Naive thymus-derived CD8-positive, alpha-beta T cell (primary cell): ENCODE measurements around the gene LMLN. TPM values are rescaled to one million over a fixed set of nuclear protein-coding genes. Genes with fewer than 3 reads are reported as not detected.
"Not testable (repeated sequence)": the region's sequence is repeated elsewhere in the genome, so short reads cannot be mapped to it uniquely, and the experiment has no call there.

Source experiments
- ATAC-seq, 2 donors: fragments of 150-1000 bp; cut with Tn5 transposase in 1 of 2; sonication (Bioruptor Pico), chemical (Tn5 transposase) in 1 of 2; 1 replicate in 1 of 2; 2 replicates in 1 of 2; pipeline ENCODE4 v1.10.0; 2021; ENCODE audit warnings: mild to moderate bottlenecking in 2 of 2, moderate library complexity in 2 of 2
- POLR2A ChIA-PET: fragments of 350-600 bp; sonication (Branson Sonifier 250); formaldehyde crosslinking; loops from one replicate; lab custom pipeline; 2021; ENCODE audit warnings: antibody characterized with exemption; lab: Charles Lee
- DNase-seq, 10 donors: peaks; one replicate each; pipeline versions ENCODE4 v3.0.0 to v3.0.0-alpha.2; 2020 to 2022
- H3K27ac Mint-ChIP-seq, 10 donors: one replicate each; pipeline ENCODE4 v1.8.0; 2020 to 2022; ENCODE audit warnings: mild to moderate bottlenecking in 10 of 10, mixed read lengths in 10 of 10, moderate library complexity in 4 of 10, inconsistent platforms in 1 of 10
- H3K27me3 Mint-ChIP-seq, 5 donors: one replicate each; pipeline ENCODE4 v1.8.0; 2021 to 2022; ENCODE audit warnings: mixed read lengths in 5 of 5
- H3K36me3 Mint-ChIP-seq, 3 donors: one replicate each; pipeline ENCODE4 v1.8.0; 2020 to 2022; ENCODE audit warnings: mixed read lengths in 3 of 3, mild to moderate bottlenecking in 2 of 3, inconsistent platforms in 1 of 3
- H3K4me1 Mint-ChIP-seq, 4 donors: one replicate each; pipeline ENCODE4 v1.8.0; 2021 to 2022; ENCODE audit warnings: mixed read lengths in 4 of 4
- H3K4me3 Mint-ChIP-seq, 10 donors: one replicate each; pipeline ENCODE4 v1.8.0; 2020 to 2022; ENCODE audit warnings: mild to moderate bottlenecking in 10 of 10, mixed read lengths in 10 of 10, moderate library complexity in 6 of 10, inconsistent platforms in 1 of 10
- H3K9me3 Mint-ChIP-seq, 9 donors: one replicate each; pipeline ENCODE4 v1.8.0; 2020 to 2022; ENCODE audit warnings: mixed read lengths in 9 of 9, mild to moderate bottlenecking in 3 of 9, inconsistent platforms in 1 of 9, moderate library complexity in 1 of 9
- polyA plus RNA-seq, 3 donors: library from polyadenylated mRNA; unstranded; fragments of 300-500 nt; fragmentation: Illumina TruSeq; gene quantifications; one replicate each; pipeline ENCODE4 v1.2.3, GENCODE V29; 2021
- total RNA-seq, 8 experiments: library from RNA in 2 of 8; stranded (reverse) in 2 of 8; gene quantifications; one replicate each; pipeline ENCODE4 v1.2.3 and lab custom pipeline; 2021 to 2026

Gene LMLN
- total and polyA plus RNA-seq, 5 experiments from 2014 or later = 3.3 to 13.2 (median 4.9) TPM

DNA sequence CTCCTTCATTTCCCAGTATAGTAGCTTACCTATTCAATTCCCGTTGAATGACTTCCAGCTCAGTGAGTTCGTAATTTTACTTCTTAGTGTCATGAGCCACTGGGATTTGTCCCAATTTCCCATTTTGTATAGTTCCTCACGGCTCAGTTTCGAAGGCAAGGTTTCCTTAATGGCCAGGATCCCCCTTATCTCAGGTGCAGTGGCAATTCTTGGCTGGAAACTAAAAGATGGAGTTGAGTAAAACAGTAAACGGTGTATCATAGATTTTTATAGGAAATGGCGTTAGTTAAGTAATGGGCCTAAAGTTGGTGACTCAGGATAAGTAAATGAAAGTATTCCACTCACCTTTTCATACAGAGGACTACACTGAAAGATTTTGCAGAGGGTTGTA is 522 bp upstream of the LMLN start:
- Mint-ChIP-seq H3K27me3 (no peaks in the 10 kb centered on the region), H3K4me1 (peaks cover 18 to 64% (median 62%) of the 10 kb centered on the region in 4 donors), H3K27ac (peak overlapping the region; percentile 89 to 99 (median 96)), H3K4me3 (peak overlapping the region; percentile 82 to 96 (median 92)), H3K36me3 (peaks cover 0 to 38% (median 21%) of the 10 kb centered on the region in 3 donors), H3K9me3 (peaks cover 0 to 1% (median 0%) of the 10 kb centered on the region in 9 donors)
- ATAC-seq = no peak
- DNase-seq = no peak
- POLR2A ChIA-PET = interaction anchor here (5.8 kb wide), 1 partner anchor 9 kb away, joined by 67 read pairs; the partner anchor contains the start of gene RPL35A

DNA sequence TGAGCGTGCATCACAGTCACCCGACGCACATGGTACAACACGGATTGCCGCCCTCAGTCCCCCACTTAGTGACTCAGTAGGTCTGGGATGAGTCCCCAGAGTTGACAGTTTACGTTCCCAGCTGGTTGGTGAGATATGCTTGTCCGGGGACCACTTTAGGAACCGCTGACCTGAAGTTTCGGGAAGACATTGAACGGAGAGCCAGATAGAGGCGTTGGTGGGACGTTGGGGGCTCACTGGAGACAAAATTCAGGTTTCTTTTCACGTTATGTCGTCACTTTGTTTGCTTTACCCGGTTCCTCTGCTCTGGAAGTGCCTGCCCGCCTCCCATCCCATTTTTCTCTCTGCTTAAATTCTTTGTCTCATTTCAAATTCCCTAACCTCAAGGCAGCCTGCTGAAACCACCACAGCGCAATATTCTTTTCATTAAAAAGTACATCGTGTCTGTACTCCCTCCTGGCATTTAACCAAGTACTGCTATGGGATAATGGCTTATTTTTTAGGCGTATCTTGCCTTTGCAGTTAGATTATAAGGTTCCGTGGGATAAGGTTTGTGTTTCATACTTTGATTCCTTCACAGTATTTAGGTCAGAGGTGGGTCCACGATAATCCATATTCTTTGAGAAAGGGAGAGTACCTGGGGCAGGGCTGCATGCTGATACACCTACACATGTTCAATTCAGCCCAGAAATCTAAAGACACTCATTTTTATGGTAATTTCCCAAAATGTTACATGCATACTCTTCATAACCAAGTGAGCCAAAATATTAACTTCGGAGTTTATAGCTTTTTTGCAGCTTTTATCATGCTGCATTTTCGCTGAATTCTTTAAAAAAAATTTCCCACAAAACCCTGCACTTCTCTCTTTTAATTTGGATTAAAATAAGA is 921 bp downstream of the LMLN start:
- POLR2A ChIA-PET = interaction anchor here (1.0 to 5.8 kb wide), 3 partner anchors 10 to 120 kb away, joined by 4 to 67 read pairs (median 5); partner anchors contain the start of gene RPL35A
- ATAC-seq = no peak
- Mint-ChIP-seq H3K27me3 (no peaks in the 10 kb centered on the region), H3K4me3 (peak overlapping the region; percentile 82 to 96 (median 92)), H3K36me3 (peaks cover 0 to 23% (median 9%) of the 10 kb centered on the region in 3 donors), H3K9me3 (peaks cover 0 to 1% (median 0%) of the 10 kb centered on the region in 9 donors), H3K4me1 (peaks cover 18 to 63% (median 60%) of the 10 kb centered on the region in 4 donors), H3K27ac (peak overlapping the region; percentile 92 to 99 (median 96))
- DNase-seq = no peak

DNA sequence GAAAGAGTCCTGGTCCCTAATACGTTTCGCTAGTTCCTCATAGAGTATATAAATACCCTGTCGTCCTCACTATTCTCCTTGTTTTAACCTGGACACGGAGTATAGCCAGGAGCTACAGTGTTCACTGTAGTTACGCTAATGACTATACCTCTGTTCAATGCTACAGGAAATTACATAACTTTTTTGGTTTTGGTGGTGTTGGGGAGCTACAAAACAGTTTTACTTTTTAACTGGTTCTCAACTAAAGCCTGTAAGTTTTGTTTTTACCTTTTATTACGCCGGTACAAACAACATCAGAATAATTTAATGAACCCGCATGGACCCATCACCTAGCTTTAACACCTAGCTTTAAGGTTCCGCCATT is 1.5 kb downstream of the LMLN start:
- POLR2A ChIA-PET = interaction anchor here (1.0 to 5.8 kb wide), 3 partner anchors 11 to 119 kb away, joined by 4 to 67 read pairs (median 5); partner anchors contain the start of gene RPL35A
- H3K4me3 Mint-ChIP-seq = peak overlapping the region; percentile 80 to 96 (median 90)
- peaks cover 0 to 17% (median 10%) of the 10 kb centered on the region in 3 donors for H3K36me3 Mint-ChIP-seq
- H3K27me3 Mint-ChIP-seq = no peaks in the 10 kb centered on the region
- H3K27ac Mint-ChIP-seq = peak overlapping the region; percentile 91 to 99 (median 96)
- H3K4me1 Mint-ChIP-seq = peaks cover 18 to 63% (median 59%) of the 10 kb centered on the region in 4 donors
- H3K9me3 Mint-ChIP-seq = peaks cover 0 to 4% (median 0%) of the 10 kb centered on the region in 9 donors
- peak in 3 of 10 donors; percentile 31 to 59 (median 57) for DNase-seq
- ATAC-seq = peak; percentile 9 to 12

DNA sequence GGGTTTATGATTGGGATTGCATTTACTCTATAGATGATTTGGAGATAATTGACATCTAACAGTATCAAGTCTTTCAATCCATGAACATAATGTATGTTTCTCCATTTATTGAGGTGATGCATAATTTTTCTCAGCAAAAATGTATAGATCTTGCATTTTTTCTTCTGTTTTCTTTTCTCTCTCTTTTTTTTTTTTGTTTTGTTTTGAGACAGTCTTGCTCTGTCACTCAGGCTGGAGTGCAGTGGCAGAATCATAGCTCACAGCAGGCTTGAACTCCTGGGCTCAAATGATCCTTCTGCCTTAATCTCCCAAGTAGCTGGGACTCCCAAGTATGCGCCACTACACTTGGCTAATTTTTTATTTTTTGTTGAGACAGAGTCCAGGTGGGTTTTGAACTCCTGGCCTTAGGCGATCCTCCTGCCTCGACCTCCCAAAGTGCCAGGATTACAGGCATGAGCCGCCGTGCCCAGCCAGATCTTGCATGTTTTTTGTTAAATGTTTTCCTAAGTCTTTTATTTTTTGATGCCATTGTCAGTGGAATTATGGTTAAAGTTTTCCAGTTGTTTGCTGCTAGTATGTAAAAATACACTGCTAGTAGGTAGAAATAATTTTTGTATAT is 3.1 kb downstream of the LMLN start:
- POLR2A ChIA-PET = interaction anchor here (0.7 to 5.8 kb wide), 2 partner anchors 12 to 386 kb away, joined by 5 to 67 read pairs; partner anchors contain the start of gene RPL35A
- ATAC-seq (no peak), DNase-seq (no peak)
- no peaks in the 10 kb centered on the region for H3K27me3 Mint-ChIP-seq
- H3K4me1 Mint-ChIP-seq = peaks cover 19 to 52% (median 48%) of the 10 kb centered on the region in 4 donors
- peak overlapping the region in 4 of 10 donors; percentile 23 to 63 (median 29) for H3K4me3 Mint-ChIP-seq
- H3K9me3 Mint-ChIP-seq = peaks cover 0 to 17% (median 8%) of the 10 kb centered on the region in 9 donors
- peak overlapping the region in 9 of 10 donors; percentile 7 to 99 (median 68) for H3K27ac Mint-ChIP-seq
- H3K36me3 Mint-ChIP-seq = peaks cover 4 to 16% (median 9%) of the 10 kb centered on the region in 3 donors

DNA sequence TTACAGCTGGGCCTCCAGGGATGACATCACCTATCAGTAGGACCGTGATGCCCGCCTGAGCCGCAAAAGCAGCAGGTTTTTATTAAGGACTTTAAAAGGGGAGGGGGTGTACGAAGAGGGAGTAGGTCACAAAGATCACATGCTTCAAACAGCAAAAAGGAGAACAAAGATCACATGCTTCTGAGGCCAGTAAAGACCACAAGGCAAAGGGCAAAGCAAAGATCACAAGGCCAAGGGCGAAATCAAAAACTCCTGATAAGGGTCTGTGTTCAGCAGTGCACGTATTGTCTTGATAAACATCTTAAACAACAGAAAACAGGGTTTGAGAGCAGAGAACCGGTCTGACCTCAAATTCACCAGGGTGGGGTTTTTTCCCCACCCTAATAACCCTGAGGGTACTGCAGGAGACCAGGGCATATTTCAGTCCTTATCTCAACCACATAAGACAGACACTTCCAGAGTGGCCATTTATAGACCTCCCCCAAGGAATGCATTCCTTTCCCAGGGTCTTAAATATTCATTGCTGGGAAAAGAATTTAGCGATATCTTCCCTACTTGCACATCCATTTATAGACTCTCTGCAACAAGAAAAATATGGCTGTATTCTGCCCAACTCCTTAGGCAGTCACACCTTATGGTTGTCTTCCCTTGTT is 7.4 kb downstream of the LMLN start:
- H3K27ac Mint-ChIP-seq, H3K4me3 Mint-ChIP-seq, ATAC-seq, H3K27me3 Mint-ChIP-seq, POLR2A ChIA-PET, DNase-seq: not testable (repeated sequence)
- peaks cover 0 to 29% (median 11%) of the 10 kb centered on the region in 9 donors for H3K9me3 Mint-ChIP-seq
- H3K36me3 Mint-ChIP-seq = peaks cover 0 to 26% (median 12%) of the 10 kb centered on the region in 3 donors
- H3K4me1 Mint-ChIP-seq = peaks cover 2 to 22% (median 13%) of the 10 kb centered on the region in 4 donors

DNA sequence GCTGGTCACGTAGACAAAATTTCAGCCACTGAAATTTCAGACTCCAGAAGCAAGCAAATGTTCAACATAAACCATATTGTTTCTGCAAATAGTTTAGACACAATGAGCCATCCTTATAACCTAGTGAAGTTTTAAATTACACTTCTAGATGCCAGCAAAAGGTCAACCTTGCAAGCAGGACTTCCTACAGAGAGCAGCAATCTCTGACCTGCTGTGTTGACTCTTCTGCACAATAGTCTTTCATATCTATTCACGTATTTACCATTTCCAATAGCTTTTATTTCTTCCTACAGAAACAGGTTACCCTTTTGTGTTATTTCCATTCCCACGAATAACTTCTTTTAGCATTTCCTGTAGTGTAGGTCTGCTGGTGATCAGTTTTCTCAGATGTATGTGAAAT is 10.6 kb downstream of the LMLN start:
- peaks cover 0 to 9% (median 4%) of the 10 kb centered on the region in 4 donors for H3K4me1 Mint-ChIP-seq
- H3K27ac Mint-ChIP-seq = peak overlapping the region in 1 of 10 donors; percentile 26
- H3K4me3 Mint-ChIP-seq = no peak overlapping the region
- H3K36me3 Mint-ChIP-seq = peaks cover 16 to 36% (median 16%) of the 10 kb centered on the region in 3 donors
- H3K27me3 Mint-ChIP-seq = peaks cover 0 to 3% (median 0%) of the 10 kb centered on the region in 5 donors
- peaks cover 0 to 31% (median 15%) of the 10 kb centered on the region in 9 donors for H3K9me3 Mint-ChIP-seq
- POLR2A ChIA-PET = no interaction called here
- DNase-seq (no peak), ATAC-seq (no peak)

DNA sequence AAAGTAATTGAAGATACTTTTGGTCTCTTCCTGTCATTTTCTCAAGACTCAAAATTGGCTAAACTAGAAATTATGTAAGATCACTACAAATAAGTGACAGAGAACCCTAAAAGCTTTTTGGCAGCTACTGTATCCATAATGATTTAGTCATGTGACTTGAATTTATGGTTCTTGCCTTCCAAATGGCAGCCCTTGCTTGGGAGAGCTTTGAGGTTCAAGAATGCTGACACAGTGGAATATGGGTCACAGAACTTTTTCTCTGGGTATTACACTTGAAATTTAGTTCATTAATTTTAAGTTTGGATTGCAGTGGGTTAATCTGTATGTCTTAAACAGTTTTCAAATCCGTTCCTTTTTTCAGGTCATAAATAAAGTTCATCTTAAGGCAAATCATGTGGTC is 14.0 kb downstream of the LMLN start:
- no peak overlapping the region for H3K27ac Mint-ChIP-seq
- DNase-seq = no peak
- peaks cover 0 to 11% (median 5%) of the 10 kb centered on the region in 9 donors for H3K9me3 Mint-ChIP-seq
- H3K27me3 Mint-ChIP-seq = peaks cover 0 to 3% (median 0%) of the 10 kb centered on the region in 5 donors
- H3K4me1 Mint-ChIP-seq = peaks cover 0 to 9% (median 3%) of the 10 kb centered on the region in 4 donors
- no peak overlapping the region for H3K4me3 Mint-ChIP-seq
- ATAC-seq = no peak
- POLR2A ChIA-PET = interaction anchor here (0.5 kb wide), 1 partner anchor 18 kb away, joined by 3 read pairs; no protein-coding TSS in a partner anchor
- peaks cover 7 to 37% (median 31%) of the 10 kb centered on the region in 3 donors for H3K36me3 Mint-ChIP-seq

DNA sequence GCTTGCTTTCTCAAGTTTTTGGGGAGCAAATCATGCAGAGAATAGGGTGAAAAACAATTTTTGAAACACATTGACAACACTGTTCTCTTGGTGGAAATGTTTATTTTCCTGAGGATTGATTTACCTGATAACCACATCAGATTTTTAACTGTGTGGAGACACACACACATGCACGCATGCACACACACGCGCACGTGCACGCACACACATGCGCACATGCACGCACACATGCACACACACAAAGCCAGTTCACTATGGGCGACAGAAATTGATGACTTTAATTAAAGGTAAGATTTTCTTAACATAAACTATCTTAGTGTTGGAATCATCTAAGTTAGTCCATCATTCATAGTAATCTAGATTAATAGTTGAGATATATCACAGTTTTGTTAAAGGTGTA is 15.3 kb downstream of the LMLN start:
- H3K9me3 Mint-ChIP-seq = peaks cover 0 to 11% (median 5%) of the 10 kb centered on the region in 9 donors
- ATAC-seq = no peak
- no peak overlapping the region for H3K4me3 Mint-ChIP-seq
- peaks cover 0 to 9% (median 3%) of the 10 kb centered on the region in 4 donors for H3K4me1 Mint-ChIP-seq
- peaks cover 0 to 3% (median 0%) of the 10 kb centered on the region in 5 donors for H3K27me3 Mint-ChIP-seq
- peak overlapping the region in 1 of 10 donors; percentile 21 for H3K27ac Mint-ChIP-seq
- no peak for DNase-seq
- peaks cover 7 to 40% (median 33%) of the 10 kb centered on the region in 3 donors for H3K36me3 Mint-ChIP-seq
- POLR2A ChIA-PET = no interaction called here

DNA sequence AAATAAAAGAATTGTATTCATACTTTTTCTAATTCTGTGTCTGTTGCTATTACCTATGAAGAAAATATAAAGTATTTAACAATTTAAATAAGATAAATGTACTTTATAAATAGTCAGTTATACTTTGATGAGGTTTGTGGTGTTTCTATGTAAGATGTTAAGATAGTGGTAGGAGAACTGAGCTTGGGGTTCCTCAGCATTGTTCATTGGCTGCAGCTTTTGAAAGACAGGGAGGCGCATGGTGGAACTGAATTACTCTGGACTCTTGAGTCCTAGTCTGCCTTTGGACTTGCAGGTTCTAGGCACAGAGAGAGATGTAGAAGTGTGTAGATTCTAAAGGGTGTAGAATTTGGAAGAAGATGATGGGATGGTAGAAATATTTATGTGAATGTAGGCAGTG is 23.1 kb downstream of the LMLN start:
- DNase-seq = peak in 1 of 10 donors; percentile 4
- Mint-ChIP-seq H3K9me3 (no peaks in the 10 kb centered on the region), H3K27me3 (no peaks in the 10 kb centered on the region), H3K27ac (peak overlapping the region in 2 of 10 donors; percentile 57 to 82), H3K36me3 (peaks cover 3 to 30% (median 18%) of the 10 kb centered on the region in 3 donors), H3K4me1 (peaks cover 6 to 16% (median 13%) of the 10 kb centered on the region in 4 donors), H3K4me3 (peak overlapping the region in 4 of 10 donors; percentile 21 to 68 (median 46))
- POLR2A ChIA-PET = interaction anchor here (1.4 kb wide), 1 partner anchor 21 kb away, joined by 4 read pairs; no protein-coding TSS in a partner anchor
- ATAC-seq = peak in 1 of 2 donors; percentile 47

DNA sequence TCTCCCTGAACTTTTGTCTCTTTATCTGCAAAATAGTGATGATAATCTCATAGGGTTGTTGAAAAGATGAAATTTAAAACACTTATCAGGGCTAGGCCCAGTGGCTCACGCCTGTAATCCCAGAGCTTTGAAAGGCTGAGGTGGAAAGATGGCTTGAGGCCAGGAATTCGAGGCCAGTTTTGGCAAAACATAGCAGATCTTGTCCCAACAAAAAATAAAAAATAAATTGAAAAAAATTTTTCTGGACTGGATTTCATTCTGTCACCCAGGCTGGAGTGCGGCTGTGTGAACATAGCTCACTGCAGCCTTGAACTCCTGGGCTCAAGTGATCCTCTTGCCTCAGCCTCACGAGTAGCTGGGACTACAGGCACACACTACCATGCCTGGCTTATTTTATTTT is 29.6 kb downstream of the LMLN start:
- POLR2A ChIA-PET = no interaction called here
- Mint-ChIP-seq H3K9me3 (no peaks in the 10 kb centered on the region), H3K4me3 (no peak overlapping the region), H3K36me3 (peaks cover 18 to 67% (median 38%) of the 10 kb centered on the region in 3 donors), H3K27me3 (no peaks in the 10 kb centered on the region), H3K4me1 (no peaks in the 10 kb centered on the region), H3K27ac (no peak overlapping the region)
- ATAC-seq (no peak), DNase-seq (no peak)

DNA sequence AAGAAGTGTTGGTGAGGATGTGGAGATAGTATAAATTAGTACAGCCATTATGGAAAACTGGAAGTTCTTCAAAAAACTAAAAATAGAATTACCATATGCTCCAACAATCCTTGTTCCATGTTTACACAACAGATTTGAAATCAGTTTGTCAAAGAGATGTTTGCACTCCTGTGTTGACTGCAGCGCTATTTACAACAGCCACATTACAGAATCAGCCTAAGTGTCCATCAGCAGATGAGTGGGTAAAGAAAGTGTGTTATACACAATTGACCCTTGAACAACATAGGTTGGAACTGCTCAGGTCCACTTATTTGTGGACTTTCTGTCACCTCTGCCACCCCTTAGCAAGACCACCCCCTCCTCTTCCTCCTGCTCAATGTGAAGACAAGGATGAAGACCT is 34.7 kb downstream of the LMLN start:
- H3K36me3 Mint-ChIP-seq = peaks cover 11 to 76% (median 42%) of the 10 kb centered on the region in 3 donors
- POLR2A ChIA-PET = no interaction called here
- H3K27ac Mint-ChIP-seq = no peak overlapping the region
- peaks cover 0 to 1% (median 0%) of the 10 kb centered on the region in 4 donors for H3K4me1 Mint-ChIP-seq
- ATAC-seq (no peak), DNase-seq (no peak)
- H3K4me3 Mint-ChIP-seq = no peak overlapping the region
- no peaks in the 10 kb centered on the region for H3K9me3 Mint-ChIP-seq
- H3K27me3 Mint-ChIP-seq = no peaks in the 10 kb centered on the region
